Kidney tubule cell (primary cell): ENCODE measurements around the gene YIPF2.
"Not testable (repeated sequence)": the region's sequence is repeated elsewhere in the genome, so short reads cannot be mapped to it uniquely, and the experiment has no call there.

Experiments
- DNase-seq: peaks from one replicate; pipeline ENCODE4 v3.0.0-alpha.2; 2018; ENCODE audit warnings: low spot score

The YIPF2 gene

DNA sequence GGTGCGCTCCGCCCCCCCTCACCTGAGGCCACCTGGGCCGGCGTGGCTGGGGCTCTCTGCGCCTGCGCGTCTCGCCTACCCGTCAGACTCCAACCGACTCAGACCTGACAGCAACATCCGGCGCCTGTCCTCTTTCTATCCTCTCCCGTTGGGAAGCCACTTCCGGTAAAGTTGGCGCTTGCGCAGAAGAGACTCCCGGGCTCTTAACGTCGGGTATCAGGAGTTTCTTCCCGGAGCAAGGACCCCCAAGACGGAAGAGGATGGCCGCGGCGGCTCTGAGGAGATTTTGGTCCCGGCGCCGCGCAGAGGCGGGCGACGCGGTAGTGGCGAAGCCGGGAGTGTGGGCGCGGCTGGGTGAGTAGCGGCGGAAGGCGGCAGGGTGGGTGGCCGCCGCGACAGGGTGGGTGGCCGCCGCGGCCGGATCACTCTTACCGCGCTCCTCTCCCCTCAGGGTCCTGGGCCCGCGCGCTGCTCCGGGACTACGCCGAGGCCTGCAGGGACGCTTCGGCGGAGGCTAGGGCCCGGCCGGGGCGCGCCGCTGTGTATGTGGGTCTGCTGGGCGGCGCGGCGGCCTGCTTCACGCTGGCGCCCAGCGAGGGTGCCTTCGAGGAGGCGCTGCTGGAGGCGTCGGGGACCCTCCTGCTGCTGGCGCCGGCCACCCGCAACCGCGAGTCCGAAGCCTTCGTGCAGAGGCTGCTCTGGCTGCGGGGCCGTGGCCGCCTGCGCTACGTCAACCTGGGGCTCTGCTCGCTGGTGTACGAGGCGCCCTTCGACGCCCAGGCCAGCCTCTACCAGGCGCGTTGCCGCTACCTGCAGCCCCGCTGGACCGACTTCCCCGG is at the start of gene YIPF2, which contains the start of gene TIMM29:
TSS of gene YIPF2 (minus strand) at position 77 of the 839 bp plus-strand sequence. CDS start 229 bp downstream, outside the sequence.
TSS of gene TIMM29 (plus strand) at position 249 of the 839 bp plus-strand sequence. CDS start at position 261, 12 bp downstream.
- peak; percentile 99 for DNase-seq

DNA sequence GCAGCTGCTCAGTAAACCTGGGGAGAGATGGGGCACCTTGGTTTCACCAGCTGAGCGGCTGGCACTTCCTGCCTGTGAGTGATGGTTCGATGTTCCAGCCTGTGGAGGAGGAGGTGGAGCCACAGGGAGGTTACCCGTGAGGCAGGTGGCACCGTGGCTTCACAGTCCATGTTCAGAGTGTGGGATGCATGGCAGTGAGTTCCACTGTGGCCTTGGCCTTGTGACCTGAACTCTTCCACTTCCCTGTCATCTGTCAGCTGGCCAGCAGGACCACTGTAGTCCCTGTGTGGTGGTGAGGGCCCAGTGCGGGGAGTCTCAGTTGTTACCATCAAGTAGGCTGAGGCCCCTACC is 49.3 kb upstream of the YIPF2 start:
- no peak for DNase-seq

- no peak for DNase-seq
These were observed 47.9 kb upstream of the YIPF2 start for GRCh38 chr19:10976131-10976892.

GRCh38 chr19:10975374-10976130 is 47.1 kb upstream of the YIPF2 start:
- DNase-seq = peak; percentile 30

DNA sequence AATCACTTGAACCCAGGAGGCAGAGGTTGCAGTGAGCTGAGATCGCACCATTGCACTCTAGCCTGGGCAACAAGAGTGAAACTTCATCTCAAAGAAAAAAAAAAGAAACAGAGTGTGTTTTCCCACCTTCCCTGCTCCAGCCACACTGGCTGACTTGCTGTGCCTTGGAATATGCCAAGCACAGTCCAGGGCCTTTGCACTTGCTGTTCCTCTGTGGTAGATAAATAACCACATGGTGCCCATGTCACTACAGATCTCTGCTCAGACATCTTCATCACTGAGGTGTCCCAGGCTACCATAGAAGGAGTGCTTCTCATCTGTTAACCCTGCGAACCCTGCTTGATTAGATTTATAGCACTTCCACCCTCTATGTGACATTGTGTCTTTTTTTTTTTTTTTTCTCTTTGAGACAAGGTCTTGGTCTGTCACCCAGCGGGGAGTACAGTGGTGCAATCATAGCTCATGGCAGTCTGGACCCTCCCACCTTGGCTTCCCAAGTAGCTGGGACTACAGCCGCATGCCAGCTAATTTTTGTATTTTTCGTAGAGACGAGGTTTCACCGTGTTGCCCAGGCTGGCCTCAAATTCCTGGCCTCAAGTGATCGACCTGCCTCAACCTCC is 42.8 kb upstream of the YIPF2 start:
- DNase-seq = no peak

DNA sequence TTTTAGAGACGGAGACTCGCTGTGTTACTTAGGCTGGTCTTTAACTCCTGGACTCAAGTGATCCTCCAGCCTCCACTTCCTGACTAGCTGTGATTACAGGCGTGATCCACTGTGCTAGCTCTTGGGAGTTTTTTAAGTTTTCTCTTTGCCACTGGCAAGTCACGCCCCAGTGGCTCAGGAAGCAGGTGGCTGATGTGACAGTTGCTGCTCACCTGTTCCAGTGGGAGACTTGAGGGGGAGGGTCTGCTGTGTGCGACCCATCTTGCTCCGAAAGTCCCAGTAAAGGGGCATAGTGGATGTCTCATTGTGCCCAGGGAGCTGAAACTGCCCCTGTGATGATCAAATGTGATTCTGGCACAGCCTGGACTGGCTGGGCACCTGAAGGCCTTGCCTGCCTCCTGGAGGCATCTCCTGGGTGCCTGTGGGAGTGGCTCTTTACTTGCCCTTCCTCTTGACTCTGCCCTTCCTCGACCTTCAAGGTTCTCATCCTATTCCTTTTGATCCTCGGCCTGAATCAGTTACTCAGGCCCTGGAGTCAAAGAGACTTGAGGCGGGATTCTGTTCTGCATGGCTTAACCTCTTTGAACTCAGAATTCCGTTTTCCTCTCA is 40.2 kb upstream of the YIPF2 start:
- peak; percentile 65 for DNase-seq

- DNase-seq = peak; percentile 38
These were observed 38.4 kb upstream of the YIPF2 start for GRCh38 chr19:10966809-10967208.

- DNase-seq = no peak
These were observed 37.0 kb upstream of the YIPF2 start for GRCh38 chr19:10965398-10965797.

- DNase-seq = no peak
These were observed 36.5 kb upstream of the YIPF2 start for GRCh38 chr19:10964903-10965302.

GRCh38 chr19:10963865-10964264 is 35.4 kb upstream of the YIPF2 start:
- no peak for DNase-seq

- DNase-seq = no peak
These were observed 34.4 kb upstream of the YIPF2 start for GRCh38 chr19:10962863-10963262.

DNA sequence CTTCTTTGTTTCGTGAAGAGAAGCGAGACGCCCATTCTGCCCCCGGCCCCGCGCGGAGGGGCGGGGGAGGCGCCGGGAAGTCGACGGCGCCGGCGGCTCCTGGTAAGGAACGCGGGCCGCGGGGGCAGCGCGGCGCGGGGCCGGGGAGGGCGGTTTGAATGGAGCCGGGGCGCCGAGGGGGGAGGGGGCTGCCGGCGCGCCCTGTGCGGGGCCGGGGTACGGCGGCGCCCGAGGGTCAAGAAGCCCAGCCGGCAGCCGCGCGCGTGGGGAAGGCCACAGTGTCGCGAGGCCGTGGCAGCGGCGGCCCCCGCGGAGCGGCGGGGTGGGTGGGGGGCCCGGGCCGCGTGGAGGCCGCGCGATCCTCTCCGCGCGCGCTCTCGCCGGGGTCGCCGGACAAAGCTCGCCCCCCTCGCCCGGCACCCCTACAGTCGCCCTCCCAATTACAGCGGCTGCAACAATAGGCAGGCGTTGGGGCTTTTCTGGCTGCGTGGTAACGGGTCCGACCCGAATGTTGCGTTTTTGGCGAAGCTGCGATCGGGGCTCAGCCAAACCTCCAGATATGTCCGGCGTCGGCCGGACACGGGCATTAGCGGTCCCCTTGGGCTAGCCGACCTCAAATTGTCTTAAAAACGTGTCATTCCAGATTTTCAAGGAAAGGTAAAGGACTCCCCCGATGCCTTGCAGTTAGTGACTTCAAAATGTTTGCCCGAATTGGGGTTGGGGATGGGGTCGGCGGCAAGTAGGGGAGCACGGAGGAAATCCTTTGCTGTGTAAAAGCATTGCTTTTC is 32.8 kb upstream of the YIPF2 start:
- DNase-seq = no peak

- DNase-seq = peak; percentile 97
These were observed 32.1 kb upstream of the YIPF2 start, which contains the start of gene SMARCA4 for GRCh38 chr19:10960314-10961072. SMARCA4 (plus strand) TSS chr19:10961030; CDS start chr19:10984152, 23,122 bp downstream.

GRCh38 chr19:10959277-10959968 is 31.0 kb upstream of the YIPF2 start:
- not testable (repeated sequence) for DNase-seq

DNA sequence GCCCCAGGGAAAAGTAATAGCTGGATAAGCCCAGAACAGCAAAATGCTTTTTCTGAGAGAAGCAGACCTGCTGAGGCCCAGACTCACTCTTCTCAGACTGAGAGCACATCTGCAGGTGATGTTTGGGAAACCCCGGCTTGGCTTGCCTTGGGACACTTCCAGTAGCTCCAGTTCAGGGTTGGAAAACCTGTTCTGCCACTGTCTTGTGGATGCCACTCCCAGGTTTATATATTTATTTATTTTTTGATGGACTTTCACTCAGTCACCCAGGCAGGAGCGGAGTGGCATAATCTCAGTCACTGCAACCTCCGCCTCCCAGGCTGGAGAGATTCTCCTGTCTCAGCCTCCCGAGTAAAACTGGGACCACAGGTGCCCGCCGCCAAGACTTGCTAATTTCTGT is 24.4 kb upstream of the YIPF2 start:
- no peak for DNase-seq

GRCh38 chr19:10946958-10947657 is 18.7 kb upstream of the YIPF2 start:
- DNase-seq = peak; percentile 64

- DNase-seq = no peak
These were observed 16.8 kb upstream of the YIPF2 start for GRCh38 chr19:10945264-10945663.

GRCh38 chr19:10943412-10943811 is 15.0 kb upstream of the YIPF2 start:
- DNase-seq = not testable (repeated sequence)
